DMS79 treated with DMSO at 0.1 percent for 48 hours (cell line): ENCODE data around the gene ACIN1.

Experiments used
- DNase-seq: peaks from one replicate; lab custom pipeline; 2025; lab: John Stamatoyannopoulos, UW

The ACIN1 gene

DNA sequence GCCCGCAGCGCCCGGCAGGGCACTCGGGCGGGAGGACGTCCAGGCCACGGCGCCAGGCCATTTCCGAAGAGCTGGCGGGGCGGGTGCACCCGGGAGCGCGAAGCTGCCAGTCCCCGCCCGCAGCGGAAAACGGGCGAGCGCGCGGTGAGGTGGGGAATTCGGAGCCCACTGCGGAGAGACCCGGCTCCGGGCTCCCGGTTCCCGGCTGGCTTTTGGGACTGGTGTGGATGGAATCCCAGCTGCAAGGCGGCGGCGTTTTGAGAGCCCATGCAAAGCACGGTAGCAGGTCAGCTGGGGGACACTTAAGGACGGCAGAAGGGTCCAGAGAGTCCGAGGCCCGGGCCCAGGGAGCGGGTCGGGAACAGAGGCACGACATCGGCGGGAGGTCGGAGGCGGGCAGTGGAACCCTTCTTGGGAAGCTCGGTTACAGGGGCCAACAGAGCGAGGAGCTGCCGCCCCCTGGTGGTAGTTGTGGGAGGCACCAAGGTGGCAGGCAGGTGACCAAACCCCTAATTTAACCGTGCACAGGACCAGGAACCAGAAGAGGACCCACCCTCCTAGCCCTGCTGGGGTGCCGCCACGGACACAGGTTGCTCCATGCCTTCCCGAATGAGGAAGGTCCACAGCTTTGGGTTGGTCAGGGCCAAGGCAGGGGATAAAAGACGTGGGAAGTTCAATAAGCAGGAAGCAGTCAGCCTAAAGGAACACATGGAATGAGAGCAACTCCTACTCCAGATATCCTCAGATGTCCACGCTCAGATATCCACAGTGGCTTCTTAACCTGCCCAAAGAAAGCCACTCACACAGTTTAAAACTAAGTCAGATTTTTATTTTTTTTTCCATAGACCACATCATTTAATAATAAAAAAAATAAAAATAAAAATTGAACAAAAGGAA is 36.9 kb downstream of the ACIN1 start:
- no peak for DNase-seq

GRCh38 chr14:23056956-23057756 is 37.8 kb downstream of the ACIN1 start, which contains the start of gene CDH24:
TSS of gene CDH24 (minus strand) at chr14:23057520. CDS start at chr14:23055733, 1,787 bp downstream.
- no peak for DNase-seq

GRCh38 chr14:23056145-23056955 is 38.6 kb downstream of the ACIN1 start:
- no peak for DNase-seq

- DNase-seq = no peak
Measured at GRCh38 chr14:23055621-23056144, 39.3 kb downstream of the ACIN1 start.

DNA sequence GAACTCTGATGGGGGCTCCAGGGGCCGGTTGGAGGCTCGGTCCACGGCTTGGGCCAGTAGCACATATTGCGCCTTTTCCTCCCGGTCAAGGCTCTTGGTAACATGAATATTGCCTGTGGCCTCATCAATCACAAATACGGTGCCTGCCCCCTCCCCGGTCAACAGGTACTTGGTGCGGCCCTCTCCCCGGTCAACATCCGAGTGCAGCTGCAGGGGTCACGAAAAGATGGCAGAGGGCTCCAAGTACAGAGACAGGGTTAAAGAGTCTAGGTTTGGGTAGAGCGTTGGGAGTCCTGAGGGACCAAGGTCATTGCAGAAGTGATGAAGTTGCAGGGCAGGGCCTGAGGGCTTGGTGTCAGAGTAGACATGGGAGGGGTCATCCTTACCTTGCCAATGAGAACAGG is 39.8 kb downstream of the ACIN1 start:
- no peak for DNase-seq

GRCh38 chr14:23054000-23054811 is 40.7 kb downstream of the ACIN1 start:
- no peak for DNase-seq

DNA sequence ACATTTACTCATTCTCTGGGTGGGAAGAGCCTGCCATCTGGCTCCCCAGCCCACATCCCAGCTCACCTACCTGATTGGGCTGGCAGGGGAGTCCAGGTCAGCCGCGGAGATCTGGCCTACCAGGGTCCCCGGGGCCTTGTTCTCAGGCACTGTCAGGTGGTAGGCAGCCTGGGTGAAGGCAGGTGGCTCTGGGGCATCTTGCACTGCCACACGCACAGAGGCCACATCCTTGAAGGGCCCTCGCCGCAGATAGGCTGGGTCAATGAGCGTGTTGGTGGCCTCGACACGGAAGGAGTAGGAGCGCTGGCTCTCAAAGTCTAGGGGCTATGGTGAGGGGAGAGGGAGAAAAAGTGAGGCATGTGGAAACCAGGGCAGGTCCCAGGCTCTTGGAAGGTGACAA is 41.5 kb downstream of the ACIN1 start:
- no peak for DNase-seq

- DNase-seq = no peak
Measured at GRCh38 chr14:23052671-23053070, 42.3 kb downstream of the ACIN1 start.

GRCh38 chr14:23052182-23052623 is 42.7 kb downstream of the ACIN1 start:
- no peak for DNase-seq

- no peak for DNase-seq
Measured at GRCh38 chr14:23051141-23052057, 43.5 kb downstream of the ACIN1 start.

- no peak for DNase-seq
Measured at GRCh38 chr14:23049011-23049410, 45.9 kb downstream of the ACIN1 start.

DNA sequence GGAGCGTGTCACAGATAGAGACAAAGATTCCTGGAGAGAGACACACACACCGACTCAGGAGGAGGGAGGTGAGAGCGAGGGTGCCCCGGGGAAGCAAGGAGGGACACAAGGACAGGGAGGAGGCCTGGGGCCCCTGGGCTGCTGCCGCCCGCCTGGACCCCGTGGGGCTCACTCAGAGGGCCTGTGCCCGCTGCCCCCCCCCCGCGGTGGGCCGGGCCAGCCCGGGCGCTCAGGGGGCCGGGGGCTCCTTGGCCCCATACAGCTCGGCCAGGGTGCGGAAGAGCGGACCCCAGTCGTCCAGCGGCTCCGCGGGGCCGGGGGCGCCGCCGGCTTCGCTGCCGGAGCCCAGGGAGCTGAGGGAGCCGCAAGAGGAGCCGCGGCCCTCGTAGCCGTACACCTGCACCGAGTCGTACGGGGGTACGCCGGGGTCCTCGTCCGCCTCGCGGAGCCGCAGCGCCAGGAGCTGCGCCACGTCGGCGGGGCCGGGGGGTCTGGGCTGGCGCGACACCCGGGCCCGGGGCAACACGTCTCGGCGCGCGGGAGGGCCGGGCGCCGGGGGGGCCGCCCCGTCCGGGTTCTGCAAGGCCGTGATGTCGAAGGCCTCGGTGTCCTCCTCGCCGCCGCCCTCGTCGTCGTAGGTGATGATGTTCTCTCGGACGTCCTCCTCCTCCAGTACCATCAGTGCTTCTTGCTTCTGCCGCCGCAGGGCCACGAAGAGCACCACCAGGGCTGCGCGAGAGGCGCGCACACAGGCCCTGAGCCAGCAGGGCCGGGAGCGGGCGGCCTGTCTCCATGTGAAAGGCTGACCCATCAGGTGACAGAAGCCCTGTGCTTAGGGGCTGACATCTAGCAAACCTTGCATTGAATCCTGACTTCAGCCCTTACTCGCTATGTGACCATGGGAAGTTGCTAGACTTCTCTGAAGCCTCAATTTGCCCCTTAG is 46.9 kb downstream of the ACIN1 start:
- DNase-seq = no peak

GRCh38 chr14:23047034-23047634 is 47.8 kb downstream of the ACIN1 start:
- DNase-seq = no peak

GRCh38 chr14:23045419-23046357 is 49.2 kb downstream of the ACIN1 start:
- no peak for DNase-seq

DNA sequence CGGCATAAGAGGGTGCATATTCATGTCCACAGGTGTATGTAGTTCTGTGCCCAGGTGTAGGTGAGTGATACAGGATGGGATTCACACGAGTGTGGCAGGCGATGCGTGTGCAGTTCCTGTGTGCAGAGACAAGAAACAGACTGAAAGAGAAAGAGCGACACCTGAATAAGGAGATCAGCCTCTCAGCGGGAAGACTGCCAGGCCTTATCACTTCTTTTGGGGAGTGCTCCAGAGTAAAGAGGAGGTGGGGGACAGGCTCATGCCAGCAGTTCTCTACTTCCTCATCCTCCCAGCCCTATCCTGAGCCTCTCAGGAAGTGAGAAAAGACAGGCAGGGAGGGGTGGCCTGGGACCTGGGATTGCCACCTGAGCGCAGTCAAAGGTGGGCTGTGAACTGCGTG is 50.1 kb downstream of the ACIN1 start:
- DNase-seq = no peak

DNA sequence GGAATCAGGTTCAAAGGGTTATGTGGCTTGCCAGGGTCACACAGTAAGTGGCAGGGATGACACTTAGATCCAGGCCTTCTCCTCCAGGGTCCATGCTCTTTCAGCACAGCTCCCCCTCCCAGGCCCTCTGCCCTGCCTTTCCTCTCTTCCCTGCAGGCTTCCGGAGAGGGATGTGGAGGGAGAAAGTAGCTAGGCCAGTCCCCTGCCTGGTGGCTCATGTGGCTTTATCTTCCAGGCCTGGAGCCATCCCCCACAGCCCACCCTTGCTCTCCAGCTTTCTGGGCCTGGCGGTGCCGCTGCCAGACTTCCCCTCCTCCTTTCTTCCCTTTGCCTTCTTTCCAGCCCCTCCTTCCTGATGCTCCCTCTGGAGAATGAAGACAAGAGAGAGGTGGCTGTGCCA is 51.2 kb downstream of the ACIN1 start:
- DNase-seq = no peak

DNA sequence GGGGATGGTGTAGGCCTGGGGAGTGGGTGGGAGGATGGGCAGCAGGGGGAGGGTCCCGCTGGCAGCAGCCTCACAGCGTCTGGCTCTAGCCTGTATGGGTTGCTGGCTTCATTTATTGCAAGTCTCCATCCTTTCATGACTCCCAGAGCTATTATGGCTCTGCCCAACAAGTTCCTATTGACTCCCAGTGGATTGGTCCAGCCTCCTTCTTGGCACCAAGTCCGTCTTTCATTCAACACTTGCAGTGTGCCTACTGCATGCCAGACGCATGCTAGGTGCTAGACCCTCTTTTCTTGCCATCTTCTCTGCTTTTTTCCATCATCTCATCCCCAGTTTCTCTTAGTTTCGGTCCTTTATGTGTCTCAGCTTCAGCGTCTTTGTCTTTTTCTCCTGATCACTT is 51.8 kb downstream of the ACIN1 start:
- DNase-seq = no peak
